T-helper 17 cell (primary cell): ENCODE measurements around the gene WWP2. TPM values are rescaled to one million over a fixed set of nuclear protein-coding genes. Genes with fewer than 3 reads are reported as not detected.
"Not testable (repeated sequence)": the region's sequence is repeated elsewhere in the genome, so short reads cannot be mapped to it uniquely, and the experiment has no call there.

ENCODE experiments used
- ATAC-seq: fragments of 150-1000 bp; cut with Tn5 transposase; 2 replicates; pipeline ENCODE4 v1.10.0; 2021; ENCODE audit warnings: mild to moderate bottlenecking, moderate library complexity
- DNase-seq, 3 donors: peaks; one replicate each; pipeline versions ENCODE4 v3.0.0 to v3.0.0-alpha.2; 2020 to 2021
- H3K9me3 ChIP-seq: one replicate; pipeline ENCODE4 v1.7.0; 2013; ENCODE audit warnings: low read length, mild to moderate bottlenecking; ENCODE audit not compliant: control insufficient read depth, poor library complexity, severe bottlenecking
- H3K27ac Mint-ChIP-seq: one replicate; pipeline ENCODE4 v1.8.0; 2022; ENCODE audit warnings: mild to moderate bottlenecking, moderate library complexity, mixed read lengths
- H3K27me3 Mint-ChIP-seq: one replicate; pipeline ENCODE4 v1.8.0; 2022; ENCODE audit warnings: mixed read lengths
- H3K36me3 Mint-ChIP-seq: one replicate; pipeline ENCODE4 v1.8.0; 2022; ENCODE audit warnings: low read depth, mixed read lengths
- H3K4me1 Mint-ChIP-seq: one replicate; pipeline ENCODE4 v1.8.0; 2022; ENCODE audit warnings: mild to moderate bottlenecking, mixed read lengths
- H3K4me3 Mint-ChIP-seq: one replicate; pipeline ENCODE4 v1.8.0; 2022; ENCODE audit warnings: mild to moderate bottlenecking, moderate library complexity, mixed read lengths
- total RNA-seq, 4 donors: library from RNA in 2 of 4; stranded (reverse) in 2 of 4; gene quantifications; one replicate each; pipeline ENCODE4 v1.2.3 and lab custom pipeline; 2022 to 2026

The WWP2 gene
- total RNA-seq, 2 donors from 2014 or later: 60.6 to 64.9 TPM

- peaks cover 5% of the 10 kb centered on the region for H3K36me3 Mint-ChIP-seq
- H3K27me3 Mint-ChIP-seq: no peaks in the 10 kb centered on the region
- DNase-seq (no peak), ATAC-seq (no peak)
- H3K27ac Mint-ChIP-seq: no peak overlapping the region
- no peaks in the 10 kb centered on the region for H3K9me3 ChIP-seq
- H3K4me3 Mint-ChIP-seq: no peak overlapping the region
- H3K4me1 Mint-ChIP-seq: peaks cover 32% of the 10 kb centered on the region
These were observed 5.4 kb upstream of the WWP2 start for GRCh38 chr16:69756705-69757104.

GRCh38 chr16:69757375-69757774, 4.8 kb upstream of the WWP2 start:
- not testable (repeated sequence) for H3K9me3 ChIP-seq, H3K36me3 Mint-ChIP-seq, H3K27me3 Mint-ChIP-seq, ATAC-seq, H3K4me3 Mint-ChIP-seq, DNase-seq, H3K27ac Mint-ChIP-seq
- peaks cover 29% of the 10 kb centered on the region for H3K4me1 Mint-ChIP-seq

GRCh38 chr16:69762814-69763598, 874 bp downstream of the WWP2 start:
- peak overlapping the region; percentile 89 for H3K4me3 Mint-ChIP-seq
- H3K27ac Mint-ChIP-seq: peak overlapping the region; percentile 95
- peaks cover 31% of the 10 kb centered on the region for H3K4me1 Mint-ChIP-seq
- no peaks in the 10 kb centered on the region for H3K27me3 Mint-ChIP-seq
- no peaks in the 10 kb centered on the region for H3K9me3 ChIP-seq
- no peak for DNase-seq
- peaks cover 6% of the 10 kb centered on the region for H3K36me3 Mint-ChIP-seq
- peak; percentile 63 for ATAC-seq

- H3K27ac Mint-ChIP-seq: peak overlapping the region; percentile 95
- H3K4me3 Mint-ChIP-seq: peak overlapping the region; percentile 89
- H3K9me3 ChIP-seq: no peaks in the 10 kb centered on the region
- ATAC-seq: no peak
- peaks cover 32% of the 10 kb centered on the region for H3K4me1 Mint-ChIP-seq
- DNase-seq: no peak
- no peaks in the 10 kb centered on the region for H3K27me3 Mint-ChIP-seq
- peaks cover 6% of the 10 kb centered on the region for H3K36me3 Mint-ChIP-seq
These were observed 1.4 kb downstream of the WWP2 start for GRCh38 chr16:69763599-69763942.

- no peaks in the 10 kb centered on the region for H3K9me3 ChIP-seq
- Mint-ChIP-seq H3K27ac (peak overlapping the region; percentile 72), H3K27me3 (no peaks in the 10 kb centered on the region), H3K4me1 (peaks cover 43% of the 10 kb centered on the region), H3K36me3 (peaks cover 6% of the 10 kb centered on the region), H3K4me3 (no peak overlapping the region)
- DNase-seq (no peak), ATAC-seq (no peak)
These were observed 5.5 kb downstream of the WWP2 start for GRCh38 chr16:69767459-69768229.

GRCh38 chr16:69768666-69769065, 6.5 kb downstream of the WWP2 start:
- Mint-ChIP-seq H3K4me1 (peaks cover 46% of the 10 kb centered on the region), H3K4me3 (no peak overlapping the region), H3K27me3 (no peaks in the 10 kb centered on the region), H3K36me3 (peaks cover 6% of the 10 kb centered on the region), H3K27ac (peak overlapping the region; percentile 72)
- DNase-seq: no peak
- ATAC-seq: no peak
- H3K9me3 ChIP-seq: no peaks in the 10 kb centered on the region

- no peaks in the 10 kb centered on the region for H3K27me3 Mint-ChIP-seq
- peaks cover 8% of the 10 kb centered on the region for H3K36me3 Mint-ChIP-seq
- no peak overlapping the region for H3K4me3 Mint-ChIP-seq
- peaks cover 47% of the 10 kb centered on the region for H3K4me1 Mint-ChIP-seq
- ATAC-seq (no peak), DNase-seq (no peak)
- H3K27ac Mint-ChIP-seq: no peak overlapping the region
- no peaks in the 10 kb centered on the region for H3K9me3 ChIP-seq
These were observed 7.3 kb downstream of the WWP2 start for GRCh38 chr16:69769404-69769803.

- Mint-ChIP-seq H3K27ac (peak overlapping the region; percentile 73), H3K36me3 (peaks cover 6% of the 10 kb centered on the region), H3K4me3 (no peak overlapping the region), H3K4me1 (peaks cover 38% of the 10 kb centered on the region), H3K27me3 (no peaks in the 10 kb centered on the region)
- no peak for ATAC-seq
- H3K9me3 ChIP-seq: no peaks in the 10 kb centered on the region
- DNase-seq: no peak
These were observed 9.5 kb downstream of the WWP2 start for GRCh38 chr16:69771651-69771967.

GRCh38 chr16:69773260-69773947, 11.3 kb downstream of the WWP2 start:
- H3K4me1 Mint-ChIP-seq: peaks cover 29% of the 10 kb centered on the region
- H3K27ac Mint-ChIP-seq: no peak overlapping the region
- ATAC-seq (no peak), DNase-seq (no peak)
- H3K4me3 Mint-ChIP-seq: no peak overlapping the region
- H3K36me3 Mint-ChIP-seq: peaks cover 6% of the 10 kb centered on the region
- no peaks in the 10 kb centered on the region for H3K27me3 Mint-ChIP-seq
- no peaks in the 10 kb centered on the region for H3K9me3 ChIP-seq

- Mint-ChIP-seq H3K36me3 (peaks cover 6% of the 10 kb centered on the region), H3K4me3 (no peak overlapping the region), H3K4me1 (peaks cover 17% of the 10 kb centered on the region), H3K27ac (no peak overlapping the region), H3K27me3 (no peaks in the 10 kb centered on the region)
- DNase-seq (no peak), ATAC-seq (no peak)
- H3K9me3 ChIP-seq: no peaks in the 10 kb centered on the region
These were observed 13.4 kb downstream of the WWP2 start for GRCh38 chr16:69775563-69775962.

GRCh38 chr16:69779724-69780123, 17.6 kb downstream of the WWP2 start:
- Mint-ChIP-seq H3K4me1 (peaks cover 2% of the 10 kb centered on the region), H3K36me3 (peaks cover 2% of the 10 kb centered on the region), H3K4me3 (no peak overlapping the region), H3K27me3 (no peaks in the 10 kb centered on the region), H3K27ac (no peak overlapping the region)
- no peak for ATAC-seq
- no peaks in the 10 kb centered on the region for H3K9me3 ChIP-seq
- no peak for DNase-seq

- H3K27ac Mint-ChIP-seq: peak overlapping the region; percentile 82
- H3K27me3 Mint-ChIP-seq: no peaks in the 10 kb centered on the region
- H3K9me3 ChIP-seq: no peaks in the 10 kb centered on the region
- H3K4me3 Mint-ChIP-seq: no peak overlapping the region
- H3K36me3 Mint-ChIP-seq: peaks cover 2% of the 10 kb centered on the region
- peaks cover 4% of the 10 kb centered on the region for H3K4me1 Mint-ChIP-seq
- no peak for DNase-seq
- no peak for ATAC-seq
These were observed 19.0 kb downstream of the WWP2 start for GRCh38 chr16:69781118-69781517.

- no peaks in the 10 kb centered on the region for H3K27me3 Mint-ChIP-seq
- H3K36me3 Mint-ChIP-seq: peaks cover 2% of the 10 kb centered on the region
- ATAC-seq: no peak
- peaks cover 11% of the 10 kb centered on the region for H3K4me1 Mint-ChIP-seq
- no peak for DNase-seq
- no peaks in the 10 kb centered on the region for H3K9me3 ChIP-seq
- no peak overlapping the region for H3K27ac Mint-ChIP-seq
- H3K4me3 Mint-ChIP-seq: no peak overlapping the region
These were observed 22.5 kb downstream of the WWP2 start for GRCh38 chr16:69784586-69784985.
